ENCODE results near the gene SEC16A.

Gene SEC16A

GRCh38 chr9:136422876-136423275, 60.0 kb downstream of the SEC16A start:
- H3K27me3 ChIP-seq (replicated peaks; ENCODE audit: control insufficient read depth, insufficient read depth, low read length, poor library complexity, severe bottlenecking), result no peaks in the 10 kb centered on the region
- H3K4me1 ChIP-seq (ENCODE audit: control insufficient read depth, insufficient read depth, low read length, poor library complexity, severe bottlenecking), result no peaks in the 10 kb centered on the region
- no peak overlapping the region for H3K27ac ChIP-seq (ENCODE audit: insufficient read depth, low read length, poor library complexity, severe bottlenecking)
- H3K9me3 ChIP-seq (ENCODE audit: control insufficient read depth, low read length), result no peaks in the 10 kb centered on the region
- no peak overlapping the region for H3K4me3 ChIP-seq (ENCODE audit: insufficient read depth, low read depth, low read length, poor library complexity, severe bottlenecking)
- no peak for DNase-seq
- peaks cover 60% of the 10 kb centered on the region for H3K36me3 ChIP-seq (ENCODE audit: control insufficient read depth, insufficient read depth, low read length)

- Histone ChIP-seq H3K27me3 (replicated peaks; ENCODE audit: control insufficient read depth, insufficient read depth, low read length, poor library complexity, severe bottlenecking) (no peaks in the 10 kb centered on the region), H3K4me1 (ENCODE audit: control insufficient read depth, insufficient read depth, low read length, poor library complexity, severe bottlenecking) (no peaks in the 10 kb centered on the region), H3K27ac (ENCODE audit: insufficient read depth, low read length, poor library complexity, severe bottlenecking) (no peak overlapping the region), H3K9me3 (ENCODE audit: control insufficient read depth, low read length) (no peaks in the 10 kb centered on the region), H3K36me3 (ENCODE audit: control insufficient read depth, insufficient read depth, low read length) (peaks cover 70% of the 10 kb centered on the region), H3K4me3 (ENCODE audit: insufficient read depth, low read depth, low read length, poor library complexity, severe bottlenecking) (no peak overlapping the region)
- no peak for DNase-seq
Observed at GRCh38 chr9:136421791-136422190, 61.0 kb downstream of the SEC16A start.

- H3K36me3 ChIP-seq (ENCODE audit: control insufficient read depth, insufficient read depth, low read length), result peaks cover 91% of the 10 kb centered on the region
Observed at GRCh38 chr9:136419092-136419420, 63.8 kb downstream of the SEC16A start.

GRCh38 chr9:136418182-136419091, 64.4 kb downstream of the SEC16A start:
- Histone ChIP-seq H3K36me3 (ENCODE audit: control insufficient read depth, insufficient read depth, low read length) (peaks cover 92% of the 10 kb centered on the region), H3K4me1 (ENCODE audit: control insufficient read depth, insufficient read depth, low read length, poor library complexity, severe bottlenecking) (no peaks in the 10 kb centered on the region), H3K27ac (ENCODE audit: insufficient read depth, low read length, poor library complexity, severe bottlenecking) (no peak overlapping the region), H3K27me3 (replicated peaks; ENCODE audit: control insufficient read depth, insufficient read depth, low read length, poor library complexity, severe bottlenecking) (no peaks in the 10 kb centered on the region), H3K9me3 (ENCODE audit: control insufficient read depth, low read length) (no peaks in the 10 kb centered on the region), H3K4me3 (ENCODE audit: insufficient read depth, low read depth, low read length, poor library complexity, severe bottlenecking) (no peak overlapping the region)
- no peak for DNase-seq

More at GRCh38 chr9:136419092-136419420, 63.8 kb downstream of the SEC16A start:
- no peaks in the 10 kb centered on the region for H3K4me1 ChIP-seq (ENCODE audit: control insufficient read depth, insufficient read depth, low read length, poor library complexity, severe bottlenecking)
- no peaks in the 10 kb centered on the region for H3K27me3 ChIP-seq (replicated peaks; ENCODE audit: control insufficient read depth, insufficient read depth, low read length, poor library complexity, severe bottlenecking)
- no peak for DNase-seq
- H3K4me3 ChIP-seq (ENCODE audit: insufficient read depth, low read depth, low read length, poor library complexity, severe bottlenecking), result no peak overlapping the region
- H3K27ac ChIP-seq (ENCODE audit: insufficient read depth, low read length, poor library complexity, severe bottlenecking), result no peak overlapping the region
- H3K9me3 ChIP-seq (ENCODE audit: control insufficient read depth, low read length), result no peaks in the 10 kb centered on the region

GRCh38 chr9:136416914-136417313, 65.9 kb downstream of the SEC16A start:
- Histone ChIP-seq H3K4me3 (ENCODE audit: insufficient read depth, low read depth, low read length, poor library complexity, severe bottlenecking) (no peak overlapping the region), H3K27ac (ENCODE audit: insufficient read depth, low read length, poor library complexity, severe bottlenecking) (no peak overlapping the region), H3K27me3 (replicated peaks; ENCODE audit: control insufficient read depth, insufficient read depth, low read length, poor library complexity, severe bottlenecking) (no peaks in the 10 kb centered on the region), H3K9me3 (ENCODE audit: control insufficient read depth, low read length) (no peaks in the 10 kb centered on the region), H3K4me1 (ENCODE audit: control insufficient read depth, insufficient read depth, low read length, poor library complexity, severe bottlenecking) (peaks cover 1% of the 10 kb centered on the region), H3K36me3 (ENCODE audit: control insufficient read depth, insufficient read depth, low read length) (peaks cover 91% of the 10 kb centered on the region)
- no peak for DNase-seq

- DNase-seq, result no peak
- H3K4me3 ChIP-seq (ENCODE audit: insufficient read depth, low read depth, low read length, poor library complexity, severe bottlenecking), result no peak overlapping the region
Observed at GRCh38 chr9:136416427-136416826, 66.4 kb downstream of the SEC16A start.

GRCh38 chr9:136412962-136413361, 69.9 kb downstream of the SEC16A start:
- H3K9me3 ChIP-seq (ENCODE audit: control insufficient read depth, low read length), result no peaks in the 10 kb centered on the region
- H3K4me3 ChIP-seq (ENCODE audit: insufficient read depth, low read depth, low read length, poor library complexity, severe bottlenecking), result no peak overlapping the region
- no peak overlapping the region for H3K27ac ChIP-seq (ENCODE audit: insufficient read depth, low read length, poor library complexity, severe bottlenecking)
- H3K36me3 ChIP-seq (ENCODE audit: control insufficient read depth, insufficient read depth, low read length), result peaks cover 60% of the 10 kb centered on the region
- H3K27me3 ChIP-seq (replicated peaks; ENCODE audit: control insufficient read depth, insufficient read depth, low read length, poor library complexity, severe bottlenecking), result no peaks in the 10 kb centered on the region
- peaks cover 28% of the 10 kb centered on the region for H3K4me1 ChIP-seq (ENCODE audit: control insufficient read depth, insufficient read depth, low read length, poor library complexity, severe bottlenecking)
- no peak for DNase-seq

More at GRCh38 chr9:136416427-136416826, 66.4 kb downstream of the SEC16A start:
- Histone ChIP-seq H3K9me3 (ENCODE audit: control insufficient read depth, low read length) (no peaks in the 10 kb centered on the region), H3K36me3 (ENCODE audit: control insufficient read depth, insufficient read depth, low read length) (peaks cover 89% of the 10 kb centered on the region), H3K27me3 (replicated peaks; ENCODE audit: control insufficient read depth, insufficient read depth, low read length, poor library complexity, severe bottlenecking) (no peaks in the 10 kb centered on the region), H3K27ac (ENCODE audit: insufficient read depth, low read length, poor library complexity, severe bottlenecking) (no peak overlapping the region), H3K4me1 (ENCODE audit: control insufficient read depth, insufficient read depth, low read length, poor library complexity, severe bottlenecking) (peaks cover 6% of the 10 kb centered on the region)

GRCh38 chr9:136411378-136411777, 71.5 kb downstream of the SEC16A start:
- no peak for DNase-seq
- Histone ChIP-seq H3K36me3 (ENCODE audit: control insufficient read depth, insufficient read depth, low read length) (peaks cover 56% of the 10 kb centered on the region), H3K4me3 (ENCODE audit: insufficient read depth, low read depth, low read length, poor library complexity, severe bottlenecking) (peak overlapping the region; percentile 87), H3K27me3 (replicated peaks; ENCODE audit: control insufficient read depth, insufficient read depth, low read length, poor library complexity, severe bottlenecking) (no peaks in the 10 kb centered on the region), H3K9me3 (ENCODE audit: control insufficient read depth, low read length) (no peaks in the 10 kb centered on the region), H3K27ac (ENCODE audit: insufficient read depth, low read length, poor library complexity, severe bottlenecking) (peak overlapping the region; percentile 84), H3K4me1 (ENCODE audit: control insufficient read depth, insufficient read depth, low read length, poor library complexity, severe bottlenecking) (peaks cover 28% of the 10 kb centered on the region)

GRCh38 chr9:136410500-136411287, 72.1 kb downstream of the SEC16A start, which contains the start of the genes ENTR1 and PMPCA:
Gene ENTR1 (minus strand): TSS chr9:136410614. CDS start chr9:136410397, 217 bp downstream.
Gene PMPCA (plus strand): TSS chr9:136410658. CDS start chr9:136410669, 11 bp downstream.
- no peaks in the 10 kb centered on the region for H3K9me3 ChIP-seq (ENCODE audit: control insufficient read depth, low read length)
- peak; percentile 88 to 92 (median 90) for DNase-seq
- peak within 1 kb of the TSS; percentile 87 for H3K4me3 ChIP-seq (ENCODE audit: insufficient read depth, low read depth, low read length, poor library complexity, severe bottlenecking)
- H3K36me3 ChIP-seq (ENCODE audit: control insufficient read depth, insufficient read depth, low read length), result peaks cover 53% of the 10 kb centered on the region
- peak within 1 kb of the TSS; percentile 84 for H3K27ac ChIP-seq (ENCODE audit: insufficient read depth, low read length, poor library complexity, severe bottlenecking)
- no peaks in the 10 kb centered on the region for H3K27me3 ChIP-seq (replicated peaks; ENCODE audit: control insufficient read depth, insufficient read depth, low read length, poor library complexity, severe bottlenecking)
- H3K4me1 ChIP-seq (ENCODE audit: control insufficient read depth, insufficient read depth, low read length, poor library complexity, severe bottlenecking), result peaks cover 30% of the 10 kb centered on the region

All from effector memory CD4-positive, alpha-beta T cell (primary cell).